GM18861 (cell line): ENCODE data around the gene EDA.

ENCODE experiments used
- ATAC-seq: cut with Tn5 transposase; IDR thresholded peaks from one replicate; pipeline ENCODE4 v1.9.1; 2021; ENCODE audit not compliant: unreplicated experiment

EDA gene

DNA sequence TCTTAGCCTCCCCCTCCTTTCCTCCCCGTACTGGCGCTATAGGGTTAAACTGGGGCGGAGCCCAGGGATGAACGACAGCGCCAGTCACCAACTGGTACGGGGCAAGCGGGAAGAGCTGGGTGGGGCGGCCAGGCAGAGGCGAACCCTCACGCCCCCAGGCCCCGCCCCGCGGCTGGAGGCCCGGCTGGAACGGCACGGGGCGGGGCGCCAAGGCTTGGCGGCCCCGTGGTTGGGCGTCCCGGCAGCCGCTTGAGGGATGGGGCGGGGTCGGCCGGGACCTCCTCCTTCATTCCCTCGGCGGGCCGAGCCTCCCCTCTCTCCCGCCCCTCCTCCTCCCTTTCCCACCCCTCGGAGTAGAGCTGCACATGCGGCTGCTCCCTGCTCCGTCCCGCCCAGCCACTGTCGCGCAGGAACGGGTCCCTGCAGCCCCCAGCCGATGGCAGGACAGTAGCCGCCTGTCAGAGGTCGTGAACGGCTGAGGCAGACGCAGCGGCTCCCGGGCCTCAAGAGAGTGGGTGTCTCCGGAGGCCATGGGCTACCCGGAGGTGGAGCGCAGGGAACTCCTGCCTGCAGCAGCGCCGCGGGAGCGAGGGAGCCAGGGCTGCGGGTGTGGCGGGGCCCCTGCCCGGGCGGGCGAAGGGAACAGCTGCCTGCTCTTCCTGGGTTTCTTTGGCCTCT, at the start of gene EDA:
Gene EDA (plus strand): TSS at position 335 of the 678 bp plus-strand sequence.
- peak; percentile 59 for ATAC-seq

DNA sequence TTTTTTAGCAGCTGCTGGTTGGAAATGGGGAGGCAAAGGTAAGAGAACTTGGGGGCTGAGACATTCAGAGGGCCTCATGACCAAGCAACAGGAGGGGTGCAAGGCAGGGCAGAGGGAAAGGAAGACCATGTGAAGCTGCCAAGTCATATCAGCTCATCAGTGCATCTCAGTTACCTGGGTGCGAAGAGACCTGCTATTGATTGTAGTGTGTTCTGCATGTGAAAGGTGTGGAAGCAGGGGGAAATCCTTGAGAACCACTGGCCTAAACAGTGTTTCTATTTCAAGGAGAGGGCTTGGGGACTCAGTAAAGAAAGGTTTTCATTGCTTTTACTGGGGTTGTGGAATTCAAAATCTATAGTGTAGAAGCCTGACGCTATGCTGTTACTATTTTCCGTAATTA, 47.1 kb upstream of the EDA start:
- ATAC-seq, result no peak

DNA sequence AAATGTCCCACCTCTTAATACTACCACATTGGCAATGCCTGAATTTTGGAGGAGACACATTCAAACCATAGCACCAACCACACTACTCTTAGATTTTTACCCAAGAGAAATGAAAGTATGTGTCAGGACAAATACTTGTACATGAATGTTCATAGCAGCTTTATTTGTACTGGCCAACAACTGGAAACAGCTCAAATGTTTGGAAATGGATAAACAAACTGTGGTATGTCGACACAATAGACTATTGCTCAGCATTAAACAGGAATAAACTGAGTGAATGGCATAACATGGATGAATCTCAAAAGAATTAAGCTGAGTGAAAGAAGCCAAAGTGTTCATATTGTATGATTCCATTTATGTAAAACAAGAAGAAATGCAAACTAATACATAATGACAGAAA, 18.5 kb upstream of the EDA start:
- ATAC-seq, result no peak

- ATAC-seq, result no peak
These were observed 15.7 kb upstream of the EDA start for GRCh38 chrX:69600182-69600581.

GRCh38 chrX:69603566-69604194, 12.2 kb upstream of the EDA start:
- ATAC-seq, result no peak

DNA sequence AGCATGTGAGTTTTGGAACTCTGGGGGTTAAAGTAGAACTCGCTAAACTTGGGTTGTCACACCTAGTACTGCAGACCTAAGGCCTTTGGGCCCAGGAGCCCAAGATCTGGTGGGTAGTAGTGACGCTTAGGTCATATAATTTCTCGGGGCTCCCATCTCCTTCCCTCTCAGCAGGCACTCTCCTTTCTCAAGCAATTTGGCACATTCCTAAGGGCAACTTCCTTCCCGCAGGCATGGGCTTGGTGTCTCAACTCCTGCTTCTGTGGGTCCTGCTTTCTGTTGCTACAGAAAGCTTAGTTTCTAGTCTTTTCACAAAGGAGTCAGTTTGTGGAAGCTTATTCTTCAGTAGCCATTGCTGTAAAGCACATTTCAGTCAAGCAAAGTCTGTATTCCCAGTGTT, 10.4 kb upstream of the EDA start:
- no peak for ATAC-seq

DNA sequence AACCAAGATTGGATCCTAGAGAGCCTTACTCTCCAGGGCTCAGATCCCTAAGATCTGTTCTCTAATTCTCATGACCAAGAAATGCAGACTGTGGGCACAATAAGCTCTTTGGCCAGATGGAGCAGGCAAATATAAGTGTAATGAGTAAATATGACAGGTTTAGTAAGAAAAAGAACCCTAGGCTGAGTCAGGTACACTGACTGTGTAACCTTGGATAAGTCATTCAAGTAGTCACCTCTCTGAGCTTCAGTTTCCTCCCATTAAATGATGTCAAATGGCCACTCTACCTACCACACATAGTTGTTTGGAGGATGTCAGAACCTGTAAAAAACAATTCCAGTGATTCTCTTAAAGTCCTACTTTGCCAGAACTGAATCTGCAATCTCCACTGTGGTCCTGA, 8.3 kb upstream of the EDA start:
- ATAC-seq, result no peak

DNA sequence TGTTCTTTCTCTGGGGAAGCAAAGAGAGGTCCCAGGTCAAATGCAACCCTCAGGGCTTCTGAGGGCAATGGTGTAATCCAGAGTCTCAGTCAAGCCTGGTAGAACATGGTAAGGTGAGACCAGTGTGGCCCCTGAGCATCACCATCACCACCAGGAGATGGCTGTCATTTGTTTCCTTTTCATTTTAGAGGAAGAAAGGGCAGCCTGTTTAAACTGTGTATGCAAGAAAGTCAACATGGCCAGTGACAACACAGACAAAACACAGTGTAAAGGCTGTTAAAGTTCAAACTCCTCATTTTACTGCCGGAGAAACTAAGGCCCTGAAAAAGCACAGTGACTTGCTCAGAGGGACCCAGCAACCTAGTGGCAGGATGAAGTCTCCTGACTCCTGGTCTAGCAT, 2.0 kb upstream of the EDA start:
- no peak for ATAC-seq

- no peak for ATAC-seq
These were observed 1.0 kb upstream of the EDA start for GRCh38 chrX:69614886-69615285.

GRCh38 chrX:69615342-69615741, 571 bp upstream of the EDA start:
- ATAC-seq, result no peak

DNA sequence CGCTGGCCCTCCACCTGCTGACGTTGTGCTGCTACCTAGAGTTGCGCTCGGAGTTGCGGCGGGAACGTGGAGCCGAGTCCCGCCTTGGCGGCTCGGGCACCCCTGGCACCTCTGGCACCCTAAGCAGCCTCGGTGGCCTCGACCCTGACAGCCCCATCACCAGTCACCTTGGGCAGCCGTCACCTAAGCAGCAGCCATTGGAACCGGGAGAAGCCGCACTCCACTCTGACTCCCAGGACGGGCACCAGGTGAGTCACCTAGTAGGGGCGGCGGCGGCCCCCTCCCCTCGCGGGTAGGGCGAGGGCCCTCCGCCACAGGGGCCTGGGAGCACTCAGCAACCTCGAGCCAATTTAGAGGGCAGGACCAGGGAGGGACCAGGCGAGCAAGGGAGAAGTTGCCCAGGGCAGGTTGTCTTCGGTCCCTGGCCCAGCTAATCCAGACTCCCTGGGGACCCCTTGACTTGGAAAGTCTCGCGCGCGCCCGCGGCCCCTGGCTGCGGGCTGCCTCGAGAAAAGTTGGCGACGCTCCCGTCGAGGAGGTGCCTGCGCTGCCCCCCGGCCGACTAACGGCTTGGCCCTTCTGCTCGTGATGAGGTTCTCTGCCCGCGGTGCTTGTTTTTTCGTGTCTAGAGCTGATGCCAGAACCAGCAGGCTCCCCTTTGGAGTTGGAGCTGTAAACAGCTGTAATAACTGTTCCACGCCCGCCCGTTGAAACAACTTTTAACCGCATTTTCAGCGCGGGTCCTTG, 717 bp downstream of the EDA start:
- ATAC-seq, result no peak

DNA sequence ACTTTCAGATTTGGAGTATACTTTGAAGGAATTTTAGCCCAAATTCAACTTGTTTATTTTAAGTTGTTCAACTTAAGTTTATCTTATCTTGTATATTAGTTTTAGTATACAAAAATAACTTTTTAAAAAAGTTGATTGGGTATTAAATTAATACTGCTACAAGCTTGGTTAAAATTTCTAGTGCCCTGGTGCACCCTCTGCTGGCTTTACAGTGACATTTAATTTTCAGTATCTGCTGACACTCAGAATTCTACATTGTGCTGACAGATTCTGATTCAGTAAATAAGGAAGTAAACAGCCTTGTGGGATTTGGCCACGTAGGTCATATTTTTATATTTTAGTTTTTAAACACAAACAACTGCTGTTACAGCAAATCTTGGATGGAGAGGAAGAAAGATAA, 2.9 kb downstream of the EDA start:
- ATAC-seq, result no peak

GRCh38 chrX:69626129-69626528, 10.2 kb downstream of the EDA start:
- ATAC-seq, result no peak

DNA sequence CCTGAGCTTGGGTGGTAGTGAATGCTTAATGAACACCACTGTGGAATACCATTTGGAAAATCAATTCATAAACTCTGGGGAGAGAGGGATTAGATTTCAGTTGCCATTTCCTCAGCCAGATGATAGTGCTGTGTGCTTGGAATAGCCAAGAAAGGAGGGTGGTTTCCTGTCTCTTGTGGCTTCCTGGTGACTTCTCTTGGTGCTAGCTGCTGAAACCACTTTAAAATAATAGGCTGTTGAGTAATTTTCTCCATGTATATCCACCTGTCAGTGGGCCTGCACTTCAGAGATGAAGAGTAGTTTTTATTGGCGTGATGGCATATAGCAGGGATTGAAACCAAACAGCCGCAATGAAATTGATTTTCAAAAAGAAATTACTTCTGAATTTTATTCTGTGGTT, 11.8 kb downstream of the EDA start:
- no peak for ATAC-seq

- ATAC-seq, result no peak
These were observed 14.2 kb downstream of the EDA start for GRCh38 chrX:69630147-69630546.

DNA sequence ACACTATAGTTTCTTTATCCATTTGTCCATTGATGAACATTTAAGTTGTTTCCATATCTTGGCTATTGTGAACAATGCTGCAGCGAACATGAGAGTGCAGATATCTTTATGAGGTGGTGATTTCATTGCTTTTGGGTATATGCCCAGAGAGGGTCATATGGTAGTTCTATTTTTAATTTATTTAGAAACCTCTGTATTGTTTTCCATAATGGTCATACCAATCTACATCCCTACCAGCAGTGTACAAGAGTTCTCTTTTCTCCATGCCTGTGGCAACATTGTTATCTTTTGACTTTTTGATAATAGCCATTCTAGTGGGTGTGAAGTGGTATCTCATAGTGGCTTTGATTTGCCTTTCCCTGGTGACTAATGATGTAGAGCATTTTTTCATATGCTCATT, 48.8 kb downstream of the EDA start:
- ATAC-seq, result no peak

GRCh38 chrX:69670001-69670555, 54.2 kb downstream of the EDA start:
- ATAC-seq, result no peak

GRCh38 chrX:69674891-69675290, 59.0 kb downstream of the EDA start:
- no peak for ATAC-seq

DNA sequence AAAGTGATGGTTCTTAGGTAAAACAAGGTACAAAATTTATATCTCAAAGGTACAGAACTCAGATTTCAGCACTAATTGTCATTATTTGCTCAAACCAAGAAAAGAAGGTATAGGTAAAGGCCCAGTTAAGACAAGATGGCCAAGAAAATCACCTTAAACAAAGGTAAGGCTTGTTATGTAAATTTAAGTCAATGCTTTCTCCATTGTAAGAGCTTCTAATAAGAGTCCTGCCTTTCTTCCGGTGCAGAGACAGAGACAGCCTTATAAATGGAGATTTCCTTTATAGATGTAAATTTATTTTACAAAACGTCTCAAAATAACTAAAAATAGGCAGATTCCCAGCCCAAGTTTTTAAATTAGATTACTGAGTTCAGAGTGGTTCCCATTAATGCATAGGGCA, 89.9 kb downstream of the EDA start:
- ATAC-seq, result no peak

GRCh38 chrX:69718102-69718501, 102.2 kb downstream of the EDA start:
- no peak for ATAC-seq

DNA sequence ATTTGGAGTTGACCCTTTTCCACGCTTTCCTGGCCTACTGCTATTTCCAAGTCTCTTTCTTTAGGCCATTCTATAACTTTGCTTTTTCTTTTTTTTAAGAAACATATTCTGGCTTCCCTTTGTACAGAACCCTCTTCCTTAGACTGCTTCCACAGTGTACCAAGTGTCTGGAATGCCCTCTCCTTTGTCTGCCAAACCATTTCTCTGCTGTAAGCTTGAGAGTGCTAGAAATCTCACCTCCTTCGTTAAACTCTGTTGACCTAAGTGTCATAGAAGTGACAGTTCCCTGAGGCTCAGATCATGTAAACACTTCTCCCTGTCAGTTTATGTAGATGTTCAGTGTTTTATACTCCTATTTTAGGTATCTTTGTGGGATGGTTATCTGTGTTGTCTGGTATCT, 108.4 kb downstream of the EDA start:
- no peak for ATAC-seq

DNA sequence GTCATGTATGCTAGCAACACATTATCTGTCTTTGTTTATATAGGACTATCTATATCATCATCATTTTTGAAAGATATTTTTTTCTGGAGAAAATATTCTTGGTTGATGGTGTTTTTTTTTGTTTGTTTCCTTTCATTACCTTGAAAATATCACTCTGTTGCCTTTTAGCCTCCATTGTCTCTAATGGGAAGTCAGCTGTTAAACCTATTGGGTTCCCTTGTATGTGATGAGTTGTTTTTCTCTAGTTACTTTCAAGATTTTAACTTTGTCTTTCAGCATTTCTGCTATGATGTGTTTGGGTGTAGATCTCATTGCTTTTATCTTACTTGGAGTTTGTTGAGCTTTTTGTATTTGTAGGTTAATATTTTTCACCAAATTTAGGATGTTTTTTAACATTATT, 124.4 kb downstream of the EDA start:
- ATAC-seq, result no peak
